A549 (cell line): ENCODE results near the gene CTNNA3. TPM values are rescaled to one million over a fixed set of nuclear protein-coding genes. Genes with fewer than 3 reads are reported as not detected.

Experiments used
- ATAC-seq, 2 experiments: fragments of 200-7000 bp in 1 of 2; fragments of >200 bp in 1 of 2; cut with Nextera tagmentation in 1 of 2; cut with Tn5 transposase in 1 of 2; 3 replicates each; pipeline versions ENCODE4 v1.8.0 to v1.9.1; 2018 to 2020; ENCODE audit warnings: mild to moderate bottlenecking in 1 of 2, moderate library complexity in 1 of 2
- CTCF ChIA-PET: fragments of 300-600 bp; sonication (Branson Sonifier 250); formaldehyde crosslinking; extraction: SDS; loops from one replicate; lab custom pipeline; 2021; ENCODE audit warnings: antibody characterized with exemption, inconsistent platforms; lab: Yijun Ruan, JAX
- POLR2A ChIA-PET: fragments of 350-600 bp; formaldehyde crosslinking; extraction: SDS; loops from one replicate; lab custom pipeline; 2021; ENCODE audit warnings: antibody characterized with exemption, inconsistent platforms; lab: Yijun Ruan, JAX
- DNase-seq, 2 experiments: peaks; one replicate each; pipeline versions ENCODE4 v3.0.0 to v3.0.0-alpha.2; 2011 to 2016; ENCODE audit warnings: low read depth in 1 of 2, low spot score in 1 of 2
- FAIRE-seq: peaks from 2 replicates; lab custom pipeline; 2011; peaks lifted over from hg19 to GRCh38; lab: Jason Lieb, UNC
- H3K27ac ChIP-seq, 2 experiments: fragments of >200 bp; sonication (Bioruptor Twin); formaldehyde crosslinking; 3 replicates each; pipeline ENCODE4 v1.5.1; 2016 to 2017
- H3K4me1 ChIP-seq: fragments of >200 bp; sonication (Bioruptor Twin); formaldehyde crosslinking; 3 replicates; pipeline ENCODE4 v1.6.1; 2016
- H3K4me2 ChIP-seq: fragments of >200 bp; sonication (Bioruptor Twin); formaldehyde crosslinking; 3 replicates; pipeline ENCODE4 v1.6.1; 2016
- H3K4me3 ChIP-seq: fragments of >200 bp; sonication (Bioruptor Twin); formaldehyde crosslinking; 3 replicates; pipeline ENCODE4 v1.5.1; 2016
- H3K9me3 ChIP-seq: fragments of >200 bp; sonication (Bioruptor Twin); formaldehyde crosslinking; 3 replicates; pipeline ENCODE4 v1.6.1; 2016
- CBX8 ChIP-seq: fragments of 200-600 bp; sonication (generic); IDR thresholded peaks from 2 replicates; pipeline ENCODE4 v1.6.1; 2016
- EHMT2 ChIP-seq: fragments of 200-600 bp; sonication (generic); IDR thresholded peaks from 2 replicates; pipeline ENCODE4 v1.6.1; 2016; ENCODE audit warnings: antibody characterized with exemption, low read depth, mild to moderate bottlenecking, moderate library complexity
- ELK1 ChIP-seq: fragments of 150-350 bp; IDR thresholded peaks from 2 replicates; pipeline ENCODE4 v1.6.1; 2014; ENCODE audit warnings: low read depth, mild to moderate bottlenecking, low read length
- FOSB ChIP-seq: fragments of 250-450 bp; sonication (Bioruptor Pico); IDR thresholded peaks from 2 replicates; pipeline ENCODE4 v1.5.0; 2020; ENCODE audit warnings: mild to moderate bottlenecking, moderate library complexity
- HES2 ChIP-seq: fragments of >200 bp; sonication (Bioruptor Twin); formaldehyde crosslinking; IDR thresholded peaks from 2 replicates; pipeline ENCODE4 v1.6.1; 2016
- HOXB5 ChIP-seq: fragments of 250-450 bp; sonication (Bioruptor Pico); IDR thresholded peaks from 2 replicates; pipeline ENCODE4 v1.5.0; 2020; ENCODE audit warnings: mild to moderate bottlenecking, moderate library complexity
- JUNB ChIP-seq: fragments of >200 bp; sonication (Bioruptor Twin); formaldehyde crosslinking; IDR thresholded peaks from 2 replicates; pipeline ENCODE4 v1.6.1; 2016
- KDM5A ChIP-seq: fragments of 200-600 bp; sonication (generic); IDR thresholded peaks from 2 replicates; pipeline ENCODE4 v1.6.1; 2016; ENCODE audit warnings: antibody characterized with exemption, mild to moderate bottlenecking
- MAZ ChIP-seq: fragments of 150-350 bp; IDR thresholded peaks from 2 replicates; pipeline ENCODE4 v1.6.1; 2014; ENCODE audit warnings: antibody characterized with exemption, low read depth, low read length, borderline replicate concordance
- NPAS2 ChIP-seq: fragments of 250-450 bp; sonication (Bioruptor Pico); IDR thresholded peaks from 2 replicates; pipeline ENCODE4 v1.8.0; 2022; ENCODE audit warnings: mild to moderate bottlenecking, moderate library complexity, borderline replicate concordance
- PHF8 ChIP-seq: fragments of 200-600 bp; sonication (generic); IDR thresholded peaks from 2 replicates; pipeline ENCODE4 v1.6.1; 2016; ENCODE audit warnings: low read depth, mild to moderate bottlenecking, antibody characterized with exemption, moderate library complexity, borderline replicate concordance
- RAD21 ChIP-seq, 2 experiments: fragments of >200 bp in 1 of 2; sonication (Bioruptor Twin) in 1 of 2; formaldehyde crosslinking in 1 of 2; IDR thresholded peaks in 1 of 2; conservative IDR thresholded peaks in 1 of 2; 2 replicates in 1 of 2; 3 replicates in 1 of 2; pipeline ENCODE4 v1.6.1; 2012 to 2018; ENCODE audit warnings: inconsistent platforms in 1 of 2
- RARB ChIP-seq: fragments of 250-450 bp; sonication (Bioruptor Pico); IDR thresholded peaks from 2 replicates; pipeline ENCODE4 v1.8.0; 2021; ENCODE audit warnings: mild to moderate bottlenecking, moderate library complexity
- RCOR1 ChIP-seq: fragments of 150-350 bp; IDR thresholded peaks from 2 replicates; pipeline ENCODE4 v1.6.1; 2014; ENCODE audit warnings: antibody characterized with exemption, low read length, low read depth
- SREBF2 ChIP-seq: fragments of 450-650 bp; IDR thresholded peaks from 2 replicates; pipeline ENCODE4 v1.6.1; 2014; ENCODE audit warnings: mild to moderate bottlenecking, moderate library complexity
- ZSCAN20 ChIP-seq: fragments of 250-450 bp; sonication (Bioruptor Pico); IDR thresholded peaks from 2 replicates; pipeline ENCODE4 v1.8.0; 2022; ENCODE audit warnings: mild to moderate bottlenecking, moderate library complexity
- WGBS: methylation state at CpG from one replicate; pipeline ENCODE4 v1.1.6; 2017; ENCODE audit errors: missing lambda C conversion rate; 5-methylcytosine and 5-hydroxymethylcytosine counted together
- polyA plus RNA-seq, 4 experiments: library from polyadenylated mRNA; depleted of rRNA in 3 of 4; stranded (reverse); fragments of >200 nt; fragmentation: RNase III in 1 of 4; extraction: RNeasy Plus Mini Kit Qiagen cat#74134 plus additional on column Dnase treatment in 1 of 4; gene quantifications; 2 replicates in 3 of 4; 3 replicates in 1 of 4; pipeline ENCODE4 v1.2.3, GENCODE V29; 2011 to 2017
- TF ChIP-seq, protein P1 (sequence below): fragments of 250-450 bp; sonication (Bioruptor Pico); IDR thresholded peaks from 2 replicates; pipeline ENCODE4 v1.5.0; 2021; ENCODE audit warnings: mild to moderate bottlenecking, moderate library complexity, borderline replicate concordance

Gene CTNNA3
- polyA plus RNA-seq, 2 of the 4 experiments (the other 2 are of a cell fraction) = not detected

- Histone ChIP-seq H3K9me3 (no peaks in the 10 kb centered on the region), H3K4me2 (no peak overlapping the region), H3K4me1 (no peaks in the 10 kb centered on the region), H3K4me3 (no peak overlapping the region), H3K27ac (no peak overlapping the region)
- no peak for FAIRE-seq
- TF ChIP-seq SREBF2 (no peak), ELK1 (no peak), KDM5A (no peak), PHF8 (no peak), EHMT2 (no peak), HOXB5 (CRISPR knock-in tag) (no peak), MAZ (no peak), FOSB (CRISPR knock-in tag) (no peak)
- TF ChIP-seq, protein P1, sequence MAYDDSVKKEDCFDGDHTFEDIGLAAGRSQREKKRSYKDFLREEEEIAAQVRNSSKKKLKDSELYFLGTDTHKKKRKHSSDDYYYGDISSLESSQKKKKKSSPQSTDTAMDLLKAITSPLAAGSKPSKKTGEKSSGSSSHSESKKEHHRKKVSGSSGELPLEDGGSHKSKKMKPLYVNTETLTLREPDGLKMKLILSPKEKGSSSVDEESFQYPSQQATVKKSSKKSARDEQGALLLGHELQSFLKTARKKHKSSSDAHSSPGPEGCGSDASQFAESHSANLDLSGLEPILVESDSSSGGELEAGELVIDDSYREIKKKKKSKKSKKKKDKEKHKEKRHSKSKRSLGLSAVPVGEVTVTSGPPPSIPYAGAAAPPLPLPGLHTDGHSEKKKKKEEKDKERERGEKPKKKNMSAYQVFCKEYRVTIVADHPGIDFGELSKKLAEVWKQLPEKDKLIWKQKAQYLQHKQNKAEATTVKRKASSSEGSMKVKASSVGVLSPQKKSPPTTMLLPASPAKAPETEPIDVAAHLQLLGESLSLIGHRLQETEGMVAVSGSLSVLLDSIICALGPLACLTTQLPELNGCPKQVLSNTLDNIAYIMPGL (CRISPR knock-in tag) = no peak
- ATAC-seq = no peak
- 4% methylated on average over 2 of the region's 2 CpGs for WGBS
- no peak for DNase-seq
- POLR2A ChIA-PET = no interaction called here
- CTCF ChIA-PET = interaction anchor here (0.6 kb wide), 1 partner anchor 177 kb away, joined by 3 read pairs; no protein-coding TSS in a partner anchor
These were observed 951.1 kb downstream of the CTNNA3 start for GRCh38 chr10:66744915-66745314.

- Histone ChIP-seq H3K4me2 (no peak overlapping the region), H3K4me1 (no peaks in the 10 kb centered on the region), H3K27ac (no peak overlapping the region), H3K9me3 (no peaks in the 10 kb centered on the region), H3K4me3 (no peak overlapping the region)
- FAIRE-seq (no peak), ATAC-seq (no peak), DNase-seq (no peak)
- CTCF ChIA-PET = no interaction called here
- 53% methylated on average over 2 of the region's 2 CpGs for WGBS
- no peak for TF ChIP-seq RCOR1
- no peak for TF ChIP-seq HES2
- TF ChIP-seq EHMT2 = no peak
- no peak for TF ChIP-seq RAD21 (conservative IDR thresholded peaks at IDR 0.05 in 1 of 2, IDR thresholded peaks at IDR 0.05 in 1 of 2)
- TF ChIP-seq ZSCAN20 (CRISPR knock-in tag) = no peak
- no peak for TF ChIP-seq ELK1
- TF ChIP-seq NPAS2 = no peak
- TF ChIP-seq CBX8 = no peak
- TF ChIP-seq RARB (CRISPR knock-in tag) = no peak
- no peak for TF ChIP-seq JUNB
- POLR2A ChIA-PET = no interaction called here
These were observed 958.8 kb downstream of the CTNNA3 start for GRCh38 chr10:66737241-66737640.

- no peak overlapping the region for H3K4me2 ChIP-seq
- no peaks in the 10 kb centered on the region; the same call in 2 of the 3 replicates for H3K9me3 ChIP-seq
- ATAC-seq = no peak
- no peak overlapping the region for H3K4me3 ChIP-seq
- FAIRE-seq = no peak
- POLR2A ChIA-PET = no interaction called here
- H3K4me1 ChIP-seq = no peaks in the 10 kb centered on the region
- TF ChIP-seq RARB (CRISPR knock-in tag) = no peak
- CTCF ChIA-PET = no interaction called here
- no peak for DNase-seq
- WGBS = 0% methylated on average over 2 of the region's 2 CpGs
- H3K27ac ChIP-seq = no peak overlapping the region
These were observed 972.2 kb downstream of the CTNNA3 start for GRCh38 chr10:66723608-66724400.
